Germinal center (tissue), 1 donor: ENCODE measurements around the gene RHOV.

Source experiments
- DNase-seq: peaks from one replicate; pipeline ENCODE4 v3.0.0; 2012; ENCODE audit warnings: mixed read lengths, low spot score

The RHOV gene

DNA sequence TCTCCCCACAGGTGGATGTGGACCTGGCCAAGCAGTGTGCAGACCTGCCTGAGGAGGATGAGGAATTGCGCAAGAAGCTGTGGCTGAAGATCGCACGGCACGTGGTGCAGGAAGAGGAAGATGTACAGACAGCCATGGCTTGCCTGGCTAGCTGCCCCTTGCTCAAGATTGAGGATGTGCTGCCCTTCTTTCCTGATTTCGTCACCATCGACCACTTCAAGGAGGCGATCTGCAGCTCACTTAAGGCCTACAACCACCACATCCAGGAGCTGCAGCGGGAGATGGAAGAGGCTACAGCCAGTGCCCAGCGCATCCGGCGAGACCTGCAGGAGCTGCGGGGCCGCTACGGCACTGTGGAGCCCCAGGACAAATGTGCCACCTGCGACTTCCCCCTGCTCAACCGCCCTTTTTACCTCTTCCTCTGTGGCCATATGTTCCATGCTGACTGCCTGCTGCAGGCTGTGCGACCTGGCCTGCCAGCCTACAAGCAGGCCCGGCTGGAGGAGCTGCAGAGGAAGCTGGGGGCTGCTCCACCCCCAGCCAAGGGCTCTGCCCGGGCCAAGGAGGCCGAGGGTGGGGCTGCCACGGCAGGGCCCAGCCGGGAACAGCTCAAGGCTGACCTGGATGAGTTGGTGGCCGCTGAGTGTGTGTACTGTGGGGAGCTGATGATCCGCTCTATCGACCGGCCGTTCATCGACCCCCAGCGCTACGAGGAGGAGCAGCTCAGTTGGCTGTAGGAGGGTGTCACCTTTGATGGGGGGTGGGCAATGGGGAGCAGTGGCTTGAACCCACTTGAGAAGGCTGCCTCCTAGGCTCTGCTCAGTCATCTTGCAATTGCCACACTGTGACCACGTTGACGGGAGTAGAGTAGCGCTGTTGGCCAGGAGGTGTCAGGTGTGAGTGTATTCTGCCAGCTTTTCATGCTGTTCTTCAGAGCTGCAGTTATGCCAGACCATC, 28.8 kb upstream of the RHOV start:
- DNase-seq = no peak

DNA sequence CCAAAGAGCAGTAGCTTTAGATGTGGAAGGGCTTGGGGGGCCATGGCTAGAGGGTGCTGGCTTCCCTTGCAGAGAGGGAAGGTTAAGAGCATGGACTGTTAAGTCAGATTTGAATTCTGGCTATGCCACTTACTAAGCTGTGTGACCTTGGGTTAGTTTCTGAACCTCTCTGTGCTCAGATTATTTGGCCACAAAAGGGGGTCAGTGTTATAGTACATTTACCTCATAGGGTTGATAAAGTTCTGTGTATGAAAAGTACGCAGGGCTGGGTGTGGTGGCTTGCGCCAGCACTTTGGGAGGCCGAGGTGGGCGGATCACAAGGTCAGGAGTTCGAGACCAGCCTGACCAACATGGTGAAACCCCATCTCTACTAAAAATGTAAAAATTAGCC, 27.0 kb upstream of the RHOV start:
- no peak for DNase-seq

DNA sequence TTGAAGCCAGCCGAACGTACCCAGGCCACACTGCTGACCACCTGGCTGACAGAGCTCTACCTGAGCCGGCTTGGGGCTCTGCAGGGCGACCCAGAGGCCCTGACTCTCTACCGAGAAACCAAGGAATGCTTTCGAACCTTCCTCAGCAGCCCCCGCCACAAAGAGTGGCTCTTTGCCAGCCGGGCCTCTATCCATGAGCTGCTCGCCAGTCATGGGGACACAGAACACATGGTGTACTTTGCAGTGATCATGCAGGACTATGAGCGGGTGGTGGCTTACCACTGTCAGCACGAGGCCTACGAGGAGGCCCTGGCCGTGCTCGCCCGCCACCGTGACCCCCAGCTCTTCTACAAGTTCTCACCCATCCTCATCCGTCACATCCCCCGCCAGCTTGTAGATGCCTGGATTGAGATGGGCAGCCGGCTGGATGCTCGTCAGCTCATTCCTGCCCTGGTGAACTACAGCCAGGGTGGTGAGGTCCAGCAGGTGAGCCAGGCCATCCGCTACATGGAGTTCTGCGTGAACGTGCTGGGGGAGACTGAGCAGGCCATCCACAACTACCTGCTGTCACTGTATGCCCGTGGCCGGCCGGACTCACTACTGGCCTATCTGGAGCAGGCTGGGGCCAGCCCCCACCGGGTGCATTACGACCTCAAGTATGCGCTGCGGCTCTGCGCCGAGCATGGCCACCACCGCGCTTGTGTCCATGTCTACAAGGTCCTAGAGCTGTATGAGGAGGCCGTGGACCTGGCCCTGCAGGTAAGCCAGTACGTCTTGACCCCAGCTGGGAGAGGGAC, 26.4 kb upstream of the RHOV start:
- no peak for DNase-seq

DNA sequence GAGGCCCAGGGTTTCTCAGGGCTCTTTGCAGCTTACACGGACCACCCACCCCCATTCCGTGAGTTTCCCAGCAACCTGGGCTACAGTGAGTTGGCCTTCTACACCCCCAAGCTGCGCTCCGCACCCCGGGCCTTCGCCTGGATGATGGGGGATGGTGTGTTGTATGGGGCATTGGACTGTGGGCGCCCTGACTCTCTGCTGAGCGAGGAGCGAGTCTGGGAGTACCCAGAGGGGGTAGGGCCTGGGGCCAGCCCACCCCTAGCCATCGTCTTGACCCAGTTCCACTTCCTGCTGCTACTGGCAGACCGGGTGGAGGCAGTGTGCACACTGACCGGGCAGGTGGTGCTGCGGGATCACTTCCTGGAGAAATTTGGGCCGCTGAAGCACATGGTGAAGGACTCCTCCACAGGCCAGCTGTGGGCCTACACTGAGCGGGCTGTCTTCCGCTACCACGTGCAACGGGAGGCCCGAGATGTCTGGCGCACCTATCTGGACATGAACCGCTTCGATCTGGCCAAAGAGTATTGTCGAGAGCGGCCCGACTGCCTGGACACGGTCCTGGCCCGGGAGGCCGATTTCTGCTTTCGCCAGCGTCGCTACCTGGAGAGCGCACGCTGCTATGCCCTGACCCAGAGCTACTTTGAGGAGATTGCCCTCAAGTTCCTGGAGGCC, 25.6 kb upstream of the RHOV start:
- no peak for DNase-seq

DNA sequence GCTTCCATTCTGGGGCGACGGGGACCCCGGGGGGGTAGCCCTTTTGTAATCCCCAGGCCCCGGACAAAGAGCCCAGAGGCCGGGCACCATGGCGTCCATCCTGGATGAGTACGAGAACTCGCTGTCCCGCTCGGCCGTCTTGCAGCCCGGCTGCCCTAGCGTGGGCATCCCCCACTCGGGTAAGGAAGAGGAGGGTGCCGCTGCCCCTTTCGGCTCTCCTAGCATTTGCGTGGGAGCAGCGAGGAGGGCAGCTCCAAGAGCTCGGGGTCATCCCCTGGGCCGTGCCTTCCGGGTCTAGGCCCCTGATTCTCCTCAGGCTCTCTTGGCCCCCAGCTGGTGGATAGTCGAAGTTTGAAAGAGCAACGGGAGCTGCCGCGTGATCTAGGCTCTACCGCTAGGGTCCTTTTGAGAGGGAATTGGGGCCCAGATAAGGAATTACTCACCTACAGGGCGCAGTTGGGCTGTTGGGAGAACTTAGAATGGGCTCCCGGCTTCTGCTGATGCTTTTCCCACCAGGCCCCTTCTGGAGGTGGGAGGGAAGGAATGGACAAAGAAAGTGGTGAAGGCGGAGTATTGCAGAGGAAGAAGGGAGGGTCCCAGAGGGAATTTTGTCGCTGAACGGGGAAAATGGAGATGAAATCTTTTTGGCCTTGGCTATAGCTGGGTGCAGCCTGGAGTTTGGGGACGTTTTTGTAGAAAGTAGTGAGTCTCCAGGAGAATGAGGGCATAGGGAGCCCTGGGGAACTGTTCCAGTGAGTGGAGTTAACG, 20.8 kb upstream of the RHOV start:
- peak; percentile 75 for DNase-seq

GRCh38 chr15:40893733-40894680, 20.0 kb upstream of the RHOV start, which contains the start of gene VPS18:
TSS of gene VPS18 (plus strand) at chr15:40894450. CDS start at chr15:40894769, 319 bp downstream.
- DNase-seq = peak; percentile 94

DNA sequence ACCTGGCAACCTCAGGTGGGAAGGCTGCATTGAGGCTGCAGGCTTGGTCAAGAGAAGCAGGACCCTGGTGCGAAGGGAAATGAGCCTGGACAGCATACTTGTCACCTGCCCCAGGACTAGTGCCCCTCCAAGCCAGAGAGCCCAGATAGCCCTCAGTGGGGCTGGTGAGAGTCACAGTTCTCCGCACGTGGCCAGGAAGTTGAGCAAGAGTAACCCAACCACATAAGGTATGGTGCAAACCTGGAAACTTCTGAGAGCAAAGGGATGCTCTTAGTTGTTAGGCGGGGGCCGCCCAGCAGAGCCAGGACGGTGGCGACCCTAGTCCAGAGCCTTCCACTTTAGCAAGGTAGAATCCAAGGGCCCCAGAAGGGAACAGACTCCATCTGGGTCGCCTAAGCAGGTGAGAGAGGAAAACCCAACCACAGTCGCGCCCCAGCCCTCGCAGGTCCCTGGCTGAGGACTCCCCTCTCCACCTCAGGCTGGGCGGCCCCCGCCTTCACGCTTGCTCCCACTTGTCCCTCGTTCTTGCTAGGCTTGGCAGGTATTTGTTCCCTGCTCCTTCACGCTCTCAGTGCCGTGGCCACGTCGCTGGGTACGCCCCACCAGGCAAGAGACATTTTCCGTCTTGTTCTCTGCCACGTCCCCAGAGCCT, 19.1 kb upstream of the RHOV start:
- no peak for DNase-seq

GRCh38 chr15:40892447-40893012, 18.5 kb upstream of the RHOV start:
- DNase-seq = no peak

GRCh38 chr15:40891810-40892446, 17.9 kb upstream of the RHOV start:
- peak; percentile 52 for DNase-seq

DNA sequence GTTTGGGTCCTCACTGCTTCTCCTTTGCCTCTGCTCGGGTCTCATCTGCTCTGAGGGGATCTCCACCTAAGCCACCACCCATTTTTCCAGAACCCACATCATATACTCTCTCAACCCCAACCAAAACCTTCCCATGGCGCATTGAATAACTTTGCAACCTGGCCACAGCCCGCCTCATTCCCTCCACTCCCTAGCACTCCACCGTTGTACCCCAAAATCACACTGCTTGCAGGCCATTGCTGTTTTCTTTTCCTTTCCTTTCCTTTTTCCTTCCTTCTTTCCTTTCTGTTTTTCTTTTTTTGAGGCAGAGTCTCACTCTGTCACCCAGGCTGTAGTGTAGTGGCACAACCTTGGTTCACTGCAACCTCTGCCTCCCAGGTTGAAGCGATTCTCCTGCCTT, 17.1 kb upstream of the RHOV start:
- DNase-seq = no peak

DNA sequence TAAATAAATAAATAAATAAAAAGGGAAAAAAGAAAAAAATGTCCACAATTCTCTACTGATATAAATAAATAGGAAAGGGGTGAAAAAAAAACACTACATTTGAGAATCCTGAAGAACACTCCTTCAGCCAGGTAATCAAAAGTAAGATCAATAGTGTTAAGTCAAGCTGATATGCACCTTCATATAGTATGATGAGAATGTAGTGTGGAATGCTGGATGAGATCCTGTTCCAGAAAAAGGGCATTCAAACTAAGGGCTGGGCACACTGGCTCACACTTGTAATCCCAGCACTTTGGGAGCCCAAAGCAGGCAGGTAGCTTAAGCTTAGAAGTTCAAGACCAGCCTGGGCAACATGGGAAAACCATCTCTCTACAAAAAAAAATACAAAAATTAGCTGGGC, 15.1 kb upstream of the RHOV start:
- DNase-seq = no peak

- no peak for DNase-seq
These were observed 12.6 kb upstream of the RHOV start for GRCh38 chr15:40886586-40886985.

GRCh38 chr15:40881351-40881750, 7.3 kb upstream of the RHOV start:
- DNase-seq = no peak

GRCh38 chr15:40879609-40880008, 5.6 kb upstream of the RHOV start:
- DNase-seq = no peak

DNA sequence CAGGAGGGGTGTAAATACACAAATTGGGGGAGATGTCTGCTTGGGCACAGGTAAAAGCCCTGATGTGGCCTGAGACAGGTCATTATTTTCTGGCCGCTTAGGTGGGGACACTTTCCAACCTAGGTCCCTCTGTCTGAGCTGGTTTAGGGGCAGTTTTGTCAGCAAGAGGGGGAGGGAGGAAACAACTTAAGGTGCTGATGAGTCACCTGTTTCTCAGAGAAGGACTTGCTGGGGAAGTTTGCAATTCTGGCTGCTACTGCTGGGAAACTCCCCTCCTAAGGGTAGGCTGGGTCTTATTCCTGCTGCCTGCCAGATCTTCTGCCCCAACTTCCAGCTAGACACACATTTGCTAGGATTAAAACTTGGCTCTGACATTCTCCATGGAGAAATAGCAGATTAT, 4.8 kb upstream of the RHOV start:
- DNase-seq = no peak

DNA sequence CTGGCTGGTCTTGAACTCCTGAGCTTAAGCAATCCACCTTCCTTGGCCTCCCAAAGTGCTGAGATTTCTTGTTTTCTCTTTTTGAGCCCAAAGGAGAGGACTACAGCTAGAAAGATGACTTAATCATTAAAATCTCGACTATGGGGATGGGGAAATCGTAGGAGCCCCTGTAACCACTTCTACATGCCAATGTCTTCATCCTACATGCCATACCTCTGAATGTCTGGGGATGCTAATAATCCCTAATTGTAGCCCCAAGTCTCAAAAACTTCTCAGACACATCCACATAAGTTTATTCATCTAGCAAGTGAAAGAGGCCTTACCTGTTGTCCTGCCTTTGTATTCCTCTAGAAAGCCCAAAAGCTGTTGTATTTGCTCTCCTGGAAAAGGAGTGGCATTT, 3.7 kb upstream of the RHOV start:
- DNase-seq = no peak

- DNase-seq = no peak
These were observed 2.1 kb upstream of the RHOV start for GRCh38 chr15:40875991-40876730.
